Measurements from ENCODE around the gene DNAH6.

Gene DNAH6

DNA sequence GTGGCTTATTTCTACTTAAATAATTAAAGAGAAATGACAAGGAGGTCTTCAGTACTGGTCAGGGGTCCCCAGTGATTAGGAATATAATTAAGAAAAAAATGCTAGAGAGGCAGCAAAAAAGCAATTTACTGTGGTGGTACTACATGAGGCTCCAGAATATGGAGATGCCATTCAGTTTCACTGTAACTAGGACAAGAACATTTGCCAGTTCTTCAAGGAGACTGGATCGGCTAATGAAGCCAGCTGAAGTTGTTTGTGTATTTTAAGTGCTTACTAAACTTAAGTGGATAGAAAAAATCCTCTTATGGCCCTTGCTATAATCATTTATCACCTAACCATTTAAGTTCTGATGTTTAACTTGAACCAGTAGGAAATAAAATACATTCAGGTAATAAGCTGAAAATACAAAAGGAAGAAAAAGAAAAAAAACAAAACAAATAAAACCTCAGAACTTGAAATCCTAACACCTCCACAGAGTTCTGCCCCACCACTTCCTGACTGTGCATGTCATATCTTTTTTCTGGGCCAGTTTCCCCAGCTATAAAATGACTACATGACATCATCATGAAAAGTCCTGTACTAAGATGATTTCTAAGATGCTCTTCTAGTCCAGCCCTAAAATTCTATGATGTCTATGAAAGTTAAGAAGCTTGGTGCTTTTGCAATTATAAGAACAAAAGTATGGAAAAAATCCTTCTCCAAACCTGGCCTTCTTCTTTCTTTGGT, 266.6 kb downstream of the DNAH6 start:
- Mint-ChIP-seq H3K27me3 (ENCODE audit: low read depth, poor library complexity) (no peaks in the 10 kb centered on the region), H3K4me1 (no peaks in the 10 kb centered on the region), H3K4me3 (no peak overlapping the region), H3K36me3 (ENCODE audit: low read depth) (no peaks in the 10 kb centered on the region), H3K9me3 (no peaks in the 10 kb centered on the region), H3K27ac (no peak overlapping the region)
- TF ChIP-seq, protein P1, sequence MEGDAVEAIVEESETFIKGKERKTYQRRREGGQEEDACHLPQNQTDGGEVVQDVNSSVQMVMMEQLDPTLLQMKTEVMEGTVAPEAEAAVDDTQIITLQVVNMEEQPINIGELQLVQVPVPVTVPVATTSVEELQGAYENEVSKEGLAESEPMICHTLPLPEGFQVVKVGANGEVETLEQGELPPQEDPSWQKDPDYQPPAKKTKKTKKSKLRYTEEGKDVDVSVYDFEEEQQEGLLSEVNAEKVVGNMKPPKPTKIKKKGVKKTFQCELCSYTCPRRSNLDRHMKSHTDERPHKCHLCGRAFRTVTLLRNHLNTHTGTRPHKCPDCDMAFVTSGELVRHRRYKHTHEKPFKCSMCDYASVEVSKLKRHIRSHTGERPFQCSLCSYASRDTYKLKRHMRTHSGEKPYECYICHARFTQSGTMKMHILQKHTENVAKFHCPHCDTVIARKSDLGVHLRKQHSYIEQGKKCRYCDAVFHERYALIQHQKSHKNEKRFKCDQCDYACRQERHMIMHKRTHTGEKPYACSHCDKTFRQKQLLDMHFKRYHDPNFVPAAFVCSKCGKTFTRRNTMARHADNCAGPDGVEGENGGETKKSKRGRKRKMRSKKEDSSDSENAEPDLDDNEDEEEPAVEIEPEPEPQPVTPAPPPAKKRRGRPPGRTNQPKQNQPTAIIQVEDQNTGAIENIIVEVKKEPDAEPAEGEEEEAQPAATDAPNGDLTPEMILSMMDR (IDR thresholded peaks at IDR 0.05): no peak
- DNase-seq: no peak

GRCh38 chr2:84785950-84786349, 269.7 kb downstream of the DNAH6 start:
- no peak overlapping the region for H3K27ac Mint-ChIP-seq
- no peaks in the 10 kb centered on the region for H3K9me3 Mint-ChIP-seq
- TF ChIP-seq, protein P1 (IDR thresholded peaks at IDR 0.05): no peak
- H3K36me3 Mint-ChIP-seq (ENCODE audit: low read depth): no peaks in the 10 kb centered on the region
- no peak overlapping the region for H3K4me3 Mint-ChIP-seq
- no peaks in the 10 kb centered on the region for H3K4me1 Mint-ChIP-seq
- H3K27me3 Mint-ChIP-seq (ENCODE audit: low read depth, poor library complexity): peaks cover 5% of the 10 kb centered on the region
- no peak for DNase-seq

- DNase-seq: no peak
- no peaks in the 10 kb centered on the region for H3K4me1 Mint-ChIP-seq
- H3K36me3 Mint-ChIP-seq (ENCODE audit: low read depth): no peaks in the 10 kb centered on the region
- H3K27me3 Mint-ChIP-seq (ENCODE audit: low read depth, poor library complexity): peaks cover 5% of the 10 kb centered on the region
- no peaks in the 10 kb centered on the region for H3K9me3 Mint-ChIP-seq
- H3K27ac Mint-ChIP-seq: no peak overlapping the region
- TF ChIP-seq, protein P1 (IDR thresholded peaks at IDR 0.05): no peak
- no peak overlapping the region for H3K4me3 Mint-ChIP-seq
Measured at GRCh38 chr2:84786601-84787000, 270.3 kb downstream of the DNAH6 start.

DNA sequence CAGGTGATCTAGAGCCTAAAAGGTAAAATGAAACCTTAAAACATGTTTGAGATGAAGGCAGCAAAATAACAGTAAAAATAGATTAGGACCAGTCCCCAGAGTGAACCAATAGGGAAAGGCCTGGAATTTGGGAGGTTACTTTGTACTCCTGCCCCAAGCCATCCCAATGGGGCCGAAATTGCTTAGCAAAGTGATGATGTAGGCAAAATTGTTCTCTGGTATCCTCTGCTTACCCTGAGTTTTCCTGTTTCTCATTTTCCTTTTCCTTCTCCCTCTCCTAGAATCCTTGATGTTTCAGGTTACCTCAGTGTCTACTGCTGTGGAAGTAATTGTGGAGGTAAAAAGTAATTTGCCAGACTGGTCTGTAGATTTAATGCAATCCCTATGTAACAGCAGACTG, 271.7 kb downstream of the DNAH6 start:
- H3K4me3 Mint-ChIP-seq: no peak overlapping the region

GRCh38 chr2:84788498-84788897, 272.2 kb downstream of the DNAH6 start:
- DNase-seq: no peak
- no peaks in the 10 kb centered on the region for H3K36me3 Mint-ChIP-seq (ENCODE audit: low read depth)
- peaks cover 5% of the 10 kb centered on the region for H3K27me3 Mint-ChIP-seq (ENCODE audit: low read depth, poor library complexity)
- H3K9me3 Mint-ChIP-seq: peaks cover 3% of the 10 kb centered on the region
- H3K4me1 Mint-ChIP-seq: no peaks in the 10 kb centered on the region
- no peak overlapping the region for H3K4me3 Mint-ChIP-seq
- no peak overlapping the region for H3K27ac Mint-ChIP-seq
- TF ChIP-seq, protein P1 (IDR thresholded peaks at IDR 0.05): no peak

More for the DNA sequence above, 271.7 kb downstream of the DNAH6 start:
- no peaks in the 10 kb centered on the region for H3K9me3 Mint-ChIP-seq
- no peak overlapping the region for H3K27ac Mint-ChIP-seq
- H3K36me3 Mint-ChIP-seq (ENCODE audit: low read depth): no peaks in the 10 kb centered on the region
- no peaks in the 10 kb centered on the region for H3K4me1 Mint-ChIP-seq
- no peak for DNase-seq
- H3K27me3 Mint-ChIP-seq (ENCODE audit: low read depth, poor library complexity): peaks cover 5% of the 10 kb centered on the region
- TF ChIP-seq, protein P1 (IDR thresholded peaks at IDR 0.05): no peak
